ENCODE measurements around the gene TMEM130.

GRCh38 chr7:98862203-98862602 is 7.6 kb downstream of the TMEM130 start:
- TF ChIP-seq, protein P1, sequence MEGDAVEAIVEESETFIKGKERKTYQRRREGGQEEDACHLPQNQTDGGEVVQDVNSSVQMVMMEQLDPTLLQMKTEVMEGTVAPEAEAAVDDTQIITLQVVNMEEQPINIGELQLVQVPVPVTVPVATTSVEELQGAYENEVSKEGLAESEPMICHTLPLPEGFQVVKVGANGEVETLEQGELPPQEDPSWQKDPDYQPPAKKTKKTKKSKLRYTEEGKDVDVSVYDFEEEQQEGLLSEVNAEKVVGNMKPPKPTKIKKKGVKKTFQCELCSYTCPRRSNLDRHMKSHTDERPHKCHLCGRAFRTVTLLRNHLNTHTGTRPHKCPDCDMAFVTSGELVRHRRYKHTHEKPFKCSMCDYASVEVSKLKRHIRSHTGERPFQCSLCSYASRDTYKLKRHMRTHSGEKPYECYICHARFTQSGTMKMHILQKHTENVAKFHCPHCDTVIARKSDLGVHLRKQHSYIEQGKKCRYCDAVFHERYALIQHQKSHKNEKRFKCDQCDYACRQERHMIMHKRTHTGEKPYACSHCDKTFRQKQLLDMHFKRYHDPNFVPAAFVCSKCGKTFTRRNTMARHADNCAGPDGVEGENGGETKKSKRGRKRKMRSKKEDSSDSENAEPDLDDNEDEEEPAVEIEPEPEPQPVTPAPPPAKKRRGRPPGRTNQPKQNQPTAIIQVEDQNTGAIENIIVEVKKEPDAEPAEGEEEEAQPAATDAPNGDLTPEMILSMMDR (IDR thresholded peaks at IDR 0.05; ENCODE audit: poor library complexity) = no peak
- no peak for TF ChIP-seq EZH2phosphoT487 (IDR thresholded peaks at IDR 0.05; ENCODE audit: low read depth, severe bottlenecking, unreplicated experiment)
